H1 (cell line): ENCODE data around the gene KIAA1328. TPM values are rescaled to one million over a fixed set of nuclear protein-coding genes. Genes with fewer than 3 reads are reported as not detected.

Experiments
- CTCF ChIA-PET: fragments of 300-600 bp; sonication (Branson Sonifier 250); formaldehyde crosslinking; loops from one replicate; lab custom pipeline; 2021; ENCODE audit not compliant: partially characterized antibody; lab: Charles Lee
- POLR2A ChIA-PET: fragments of 300-600 bp; sonication (Branson Sonifier 250); formaldehyde crosslinking; loops from one replicate; lab custom pipeline; 2021; ENCODE audit warnings: inconsistent platforms; ENCODE audit not compliant: partially characterized antibody; lab: Charles Lee
- DNase-seq, 2 experiments: peaks; one replicate each; pipeline versions ENCODE4 v3.0.0 to v3.0.0-alpha.2; 2010 to 2022; ENCODE audit warnings: low spot score in 2 of 2, low read depth in 1 of 2, mixed read lengths in 1 of 2
- FAIRE-seq: peaks from 2 replicates; lab custom pipeline; 2011; peaks lifted over from hg19 to GRCh38; lab: Jason Lieb, UNC
- H2AFZ ChIP-seq: 2 replicates; pipeline ENCODE4 v1.8.1; 2012; ENCODE audit warnings: low read length, inconsistent platforms
- H2AK5ac ChIP-seq: 2 replicates; pipeline ENCODE4 v1.6.1; 2013; ENCODE audit warnings: low read depth, low read length
- H2BK120ac ChIP-seq: replicated peaks from 2 replicates; pipeline ENCODE3; 2013; ENCODE audit warnings: low read depth, low read length, inconsistent platforms
- H2BK12ac ChIP-seq: 2 replicates; pipeline ENCODE4 v1.6.1; 2013; ENCODE audit warnings: low read depth, low read length
- H2BK15ac ChIP-seq: 2 replicates; pipeline ENCODE4 v1.6.1; 2013; ENCODE audit warnings: low read length
- H2BK20ac ChIP-seq: 2 replicates; pipeline ENCODE4 v1.6.1; 2013; ENCODE audit warnings: low read length
- H2BK5ac ChIP-seq: 2 replicates; pipeline ENCODE4 v1.6.1; 2013; ENCODE audit warnings: low read depth, low read length
- H3K14ac ChIP-seq: 2 replicates; pipeline ENCODE4 v1.6.1; 2013; ENCODE audit warnings: inconsistent platforms; ENCODE audit not compliant: insufficient read length
- H3K18ac ChIP-seq: 2 replicates; pipeline ENCODE4 v1.6.1; 2013; ENCODE audit warnings: low read length; ENCODE audit errors: extremely low read depth
- H3K23ac ChIP-seq: 2 replicates; pipeline ENCODE4 v1.6.1; 2013; ENCODE audit warnings: inconsistent platforms; ENCODE audit not compliant: insufficient read length
- H3K23me2 ChIP-seq: 2 replicates; pipeline ENCODE4 v1.6.1; 2013; ENCODE audit warnings: low read depth, low read length
- H3K27ac ChIP-seq: 2 replicates; pipeline ENCODE4 v1.6.1; 2011; ENCODE audit warnings: low read depth, low read length, inconsistent platforms
- H3K27me3 ChIP-seq, 4 experiments: replicated peaks in 1 of 4; 1 replicate in 1 of 4; 2 replicates in 3 of 4; pipeline versions ENCODE4 v1.6.1 to v1.8.1; 2011 to 2013; ENCODE audit warnings: low read length in 3 of 4, mild to moderate bottlenecking in 3 of 4, inconsistent platforms in 2 of 4, mixed read lengths in 2 of 4, moderate library complexity in 1 of 4; ENCODE audit not compliant: control insufficient read depth in 3 of 4, insufficient read depth in 3 of 4; ENCODE audit errors: extremely low read depth in 1 of 4
- H3K36me3 ChIP-seq, 4 experiments: 2 replicates each; pipeline versions ENCODE4 v1.6.1 to v1.8.1; 2011 to 2013; ENCODE audit warnings: mild to moderate bottlenecking in 4 of 4, low read length in 3 of 4, moderate library complexity in 2 of 4, control low read depth in 1 of 4, inconsistent platforms in 1 of 4; ENCODE audit not compliant: insufficient read depth in 4 of 4, control insufficient read depth in 2 of 4
- H3K4ac ChIP-seq: replicated peaks from 2 replicates; pipeline ENCODE3; 2013; ENCODE audit warnings: low read length, low read depth, mixed read lengths, inconsistent platforms; ENCODE audit not compliant: insufficient read length
- H3K4me1 ChIP-seq, 4 experiments: replicated peaks in 1 of 4; 1 replicate in 1 of 4; 2 replicates in 3 of 4; pipeline versions ENCODE4 v1.6.1 to v1.8.1; 2011 to 2013; ENCODE audit warnings: low read length in 3 of 4, inconsistent platforms in 2 of 4, mixed read lengths in 1 of 4; ENCODE audit not compliant: insufficient read depth in 4 of 4, control insufficient read depth in 3 of 4
- H3K4me2 ChIP-seq, 2 experiments: 2 replicates each; pipeline versions ENCODE4 v1.6.1 to v1.8.1; 2011 to 2013; ENCODE audit warnings: low read depth in 2 of 2, low read length in 2 of 2, control low read depth in 1 of 2, inconsistent platforms in 1 of 2, mild to moderate bottlenecking in 1 of 2; ENCODE audit not compliant: insufficient read depth in 1 of 2
- H3K4me3 ChIP-seq, 4 experiments: fragments of 200-600, 300-600 bp in 1 of 4; sonication (generic), shearing (Covaris generic), sonication (Bioruptor Twin) in 1 of 4; 2 replicates each; pipeline versions ENCODE4 v1.5.1 to v1.8.1; 2011 to 2016; ENCODE audit warnings: low read length in 4 of 4, low read depth in 3 of 4, control low read depth in 2 of 4, inconsistent platforms in 2 of 4, mild to moderate bottlenecking in 2 of 4, mixed read lengths in 1 of 4, moderate library complexity in 1 of 4; ENCODE audit not compliant: insufficient read depth in 2 of 4; ENCODE audit errors: extremely low read depth in 1 of 4
- H3K56ac ChIP-seq: replicated peaks from 2 replicates; pipeline ENCODE3; 2013; ENCODE audit warnings: low read depth, mild to moderate bottlenecking, mixed read lengths, low read length, inconsistent platforms; ENCODE audit not compliant: insufficient read length
- H3K79me1 ChIP-seq: 2 replicates; pipeline ENCODE4 v1.6.1; 2013; ENCODE audit warnings: low read depth, low read length, control low read depth
- H3K79me2 ChIP-seq, 2 experiments: 2 replicates each; pipeline versions ENCODE4 v1.6.1 to v1.8.1; 2012 to 2013; ENCODE audit warnings: low read length in 2 of 2, mild to moderate bottlenecking in 2 of 2, inconsistent platforms in 1 of 2; ENCODE audit not compliant: insufficient read depth in 2 of 2, control insufficient read depth in 1 of 2
- H3K9ac ChIP-seq, 4 experiments: replicated peaks in 1 of 4; 1 replicate in 1 of 4; 2 replicates in 3 of 4; pipeline versions ENCODE4 v1.6.1 to v1.8.1; 2011 to 2013; ENCODE audit warnings: low read depth in 3 of 4, low read length in 3 of 4, control low read depth in 2 of 4, mild to moderate bottlenecking in 2 of 4, moderate library complexity in 2 of 4, inconsistent platforms in 1 of 4; ENCODE audit errors: extremely low read depth in 1 of 4
- H3K9me3 ChIP-seq, 2 experiments: 2 replicates each; pipeline versions ENCODE4 v1.6.1 to v1.8.1; 2012 to 2013; ENCODE audit warnings: mild to moderate bottlenecking in 2 of 2, moderate library complexity in 2 of 2, control low read depth in 1 of 2, inconsistent platforms in 1 of 2, low read depth in 1 of 2, low read length in 1 of 2, mixed read lengths in 1 of 2; ENCODE audit not compliant: insufficient read depth in 2 of 2
- H4K20me1 ChIP-seq, 2 experiments: replicated peaks in 1 of 2; 2 replicates each; pipeline versions ENCODE3 to v1.8.1; 2011 to 2013; ENCODE audit warnings: inconsistent platforms in 2 of 2, low read length in 2 of 2, mild to moderate bottlenecking in 1 of 2; ENCODE audit not compliant: insufficient read depth in 2 of 2, control insufficient read depth in 1 of 2
- H4K5ac ChIP-seq: 2 replicates; pipeline ENCODE4 v1.6.1; 2013; ENCODE audit warnings: low read length, low read depth, mixed read lengths, inconsistent platforms; ENCODE audit not compliant: insufficient read length
- H4K8ac ChIP-seq: 2 replicates; pipeline ENCODE4 v1.8.0; 2013; ENCODE audit warnings: mild to moderate bottlenecking, moderate library complexity, low read length, inconsistent platforms; ENCODE audit not compliant: insufficient read depth; ENCODE audit errors: extremely low read depth
- H4K91ac ChIP-seq: replicated peaks from 2 replicates; pipeline ENCODE3; 2013; ENCODE audit warnings: low read length, mixed read lengths, inconsistent platforms; ENCODE audit not compliant: insufficient read length
- CREB1 ChIP-seq: IDR thresholded peaks from 2 replicates; pipeline ENCODE4 v1.6.1; 2012; ENCODE audit warnings: inconsistent platforms
- CTBP2 ChIP-seq: IDR thresholded peaks from 2 replicates; pipeline ENCODE4 v1.7.0; 2011; ENCODE audit warnings: borderline replicate concordance, mild to moderate bottlenecking, moderate library complexity, mixed read lengths, low read length; ENCODE audit not compliant: insufficient read depth, insufficient read length
- EZH2 ChIP-seq: fragments of 200-600 bp; sonication (generic); IDR thresholded peaks from 2 replicates; pipeline ENCODE4 v1.7.1; 2012; ENCODE audit warnings: low read depth, mild to moderate bottlenecking, moderate library complexity, low read length, inconsistent platforms; ENCODE audit not compliant: severe bottlenecking
- HDAC6 ChIP-seq: IDR thresholded peaks from one replicate; pipeline ENCODE4 v1.7.1; 2012; ENCODE audit warnings: low read depth, mild to moderate bottlenecking, inconsistent platforms, low read length, moderate library complexity
- POLR2AphosphoS5 ChIP-seq: IDR thresholded peaks from 2 replicates; pipeline ENCODE4 v1.6.1; 2011; ENCODE audit warnings: low read depth, low read length
- RAD21 ChIP-seq, 2 experiments: IDR thresholded peaks in 1 of 2; conservative IDR thresholded peaks in 1 of 2; 2 replicates each; pipeline ENCODE4 v1.6.1; 2011; ENCODE audit warnings: low read depth in 2 of 2, low read length in 2 of 2, improper control_type of control experiment in 1 of 2, inconsistent platforms in 1 of 2, mild to moderate bottlenecking in 1 of 2, moderate library complexity in 1 of 2
- TCF12 ChIP-seq: IDR thresholded peaks from 2 replicates; pipeline ENCODE4 v1.6.1; 2011; ENCODE audit warnings: low read depth, mild to moderate bottlenecking, low read length
- whole genome bisulfite sequencing, 2 experiments: shearing (Covaris generic) in 1 of 2; methylation state at CpG; one replicate each; pipeline versions ENCODE4 v1.1.6 to v1.1.7; 2013 to 2015; ENCODE audit warnings: low lambda C conversion rate in 2 of 2, mixed read lengths in 2 of 2, inconsistent platforms in 1 of 2, low coverage in 1 of 2, missing lambda C conversion rate in 1 of 2; ENCODE audit not compliant: insufficient replicate concordance in 2 of 2, insufficient coverage in 1 of 2, insufficient read length in 1 of 2; ENCODE audit errors: extremely low coverage in 1 of 2, missing lambda C conversion rate in 1 of 2; 5-methylcytosine and 5-hydroxymethylcytosine counted together
- polyA plus RNA-seq, 7 experiments: library from polyadenylated mRNA; depleted of rRNA in 3 of 7; stranded (reverse) in 5 of 7; unstranded in 2 of 7; fragments of >200 nt in 5 of 7; fragments of 200-250 nt in 2 of 7; gene quantifications; 1 replicate in 5 of 7; 2 replicates in 1 of 7; 4 replicates in 1 of 7; pipeline versions ENCODE4 v1.2.1 to v1.2.3, GENCODE V29; 2011 to 2013; ENCODE audit warnings: missing spikeins in 2 of 7, mixed read lengths in 2 of 7
- total RNA-seq: library from RNA; stranded (reverse); fragmentation: NEBNext Ultra II Directional; extraction: Animal tissue kit (Norgen Biotek cat#: 25700); gene quantifications from 2 replicates; pipeline ENCODE4 v1.2.1, GENCODE V29; 2021

KIAA1328 gene
- total and polyA plus RNA-seq, 2 of the 8 experiments (the other 6 are each of a cell fraction or from before 2014, with no cell fraction given) = 2.6 to 5.7 TPM

- no peaks in the 10 kb centered on the region for H3K36me3 ChIP-seq
Measured at GRCh38 chr18:37180086-37180485, 351.2 kb downstream of the KIAA1328 start.

More at GRCh38 chr18:37180086-37180485, 351.2 kb downstream of the KIAA1328 start:
- H2AFZ ChIP-seq = no peak overlapping the region
- no peak overlapping the region for H4K91ac ChIP-seq
- no peak overlapping the region for H3K56ac ChIP-seq
- H3K4ac ChIP-seq = no peak overlapping the region
- TF ChIP-seq TCF12 (no peak), RAD21 (IDR thresholded peaks at IDR 0.05 in 1 of 2, conservative IDR thresholded peaks at IDR 0.05 in 1 of 2; ENCODE audit: low read depth in 2 of 2, low read length in 2 of 2) (no peak), POLR2AphosphoS5 (no peak), CREB1 (no peak), HDAC6 (no peak), CTBP2 (no peak), EZH2 (no peak)
- H3K23ac ChIP-seq = no peak overlapping the region
- CTCF ChIA-PET = interaction anchor here (0.6 to 2.6 kb wide), 6 partner anchors 8 to 1309 kb away, joined by 3 to 6 read pairs (median 3); no protein-coding TSS in a partner anchor
- no peaks in the 10 kb centered on the region for H4K20me1 ChIP-seq
- no peak overlapping the region for H3K9ac ChIP-seq
- no peak overlapping the region for H2BK20ac ChIP-seq
- H3K79me1 ChIP-seq = no peaks in the 10 kb centered on the region
- H2BK15ac ChIP-seq = no peak overlapping the region
- H3K27me3 ChIP-seq = no peaks in the 10 kb centered on the region
- H2BK120ac ChIP-seq = no peak overlapping the region
- DNase-seq = no peak
- no peak overlapping the region for H4K8ac ChIP-seq
- no peak overlapping the region for H2BK12ac ChIP-seq
- FAIRE-seq = no peak
- H3K4me1 ChIP-seq = peaks cover 0 to 15% (median 8%) of the 10 kb centered on the region in 4 experiments; a peak in 5 of 7 replicates
- POLR2A ChIA-PET = interaction anchor here (1.2 kb wide), 1 partner anchor 13 kb away, joined by 4 read pairs; no protein-coding TSS in a partner anchor
- H3K18ac ChIP-seq = no peak overlapping the region
- no peaks in the 10 kb centered on the region for H3K79me2 ChIP-seq
- no peak overlapping the region for H2AK5ac ChIP-seq
- WGBS, 2 experiments = 92% methylated on average over 5 of the region's 5 CpGs; no CpG with 5 or more reads in 1 of the 2 experiments
- no peaks in the 10 kb centered on the region for H3K9me3 ChIP-seq
- H3K4me2 ChIP-seq = no peak overlapping the region
- no peak overlapping the region for H3K14ac ChIP-seq
- no peak overlapping the region for H3K4me3 ChIP-seq
- H4K5ac ChIP-seq = no peak overlapping the region
- no peak overlapping the region for H2BK5ac ChIP-seq
- no peak overlapping the region for H3K27ac ChIP-seq
- H3K23me2 ChIP-seq = no peaks in the 10 kb centered on the region
